H1 (cell line): ENCODE results near the gene TGFA. TPM values are rescaled to one million over a fixed set of nuclear protein-coding genes. Genes with fewer than 3 reads are reported as not detected.

Experiments used
- CTCF ChIA-PET: fragments of 300-600 bp; sonication (Branson Sonifier 250); formaldehyde crosslinking; loops from one replicate; lab custom pipeline; 2021; ENCODE audit not compliant: partially characterized antibody; lab: Charles Lee
- POLR2A ChIA-PET: fragments of 300-600 bp; sonication (Branson Sonifier 250); formaldehyde crosslinking; loops from one replicate; lab custom pipeline; 2021; ENCODE audit warnings: inconsistent platforms; ENCODE audit not compliant: partially characterized antibody; lab: Charles Lee
- DNase-seq, 2 experiments: peaks; one replicate each; pipeline versions ENCODE4 v3.0.0 to v3.0.0-alpha.2; 2010 to 2022; ENCODE audit warnings: low spot score in 2 of 2, low read depth in 1 of 2, mixed read lengths in 1 of 2
- FAIRE-seq: peaks from 2 replicates; lab custom pipeline; 2011; peaks lifted over from hg19 to GRCh38; lab: Jason Lieb, UNC
- H2AFZ ChIP-seq: 2 replicates; pipeline ENCODE4 v1.8.1; 2012; ENCODE audit warnings: low read length, inconsistent platforms
- H2AK5ac ChIP-seq: 2 replicates; pipeline ENCODE4 v1.6.1; 2013; ENCODE audit warnings: low read depth, low read length
- H2BK120ac ChIP-seq: replicated peaks from 2 replicates; pipeline ENCODE3; 2013; ENCODE audit warnings: low read depth, low read length, inconsistent platforms
- H2BK12ac ChIP-seq: 2 replicates; pipeline ENCODE4 v1.6.1; 2013; ENCODE audit warnings: low read depth, low read length
- H2BK15ac ChIP-seq: 2 replicates; pipeline ENCODE4 v1.6.1; 2013; ENCODE audit warnings: low read length
- H2BK20ac ChIP-seq: 2 replicates; pipeline ENCODE4 v1.6.1; 2013; ENCODE audit warnings: low read length
- H2BK5ac ChIP-seq: 2 replicates; pipeline ENCODE4 v1.6.1; 2013; ENCODE audit warnings: low read depth, low read length
- H3K14ac ChIP-seq: 2 replicates; pipeline ENCODE4 v1.6.1; 2013; ENCODE audit warnings: inconsistent platforms; ENCODE audit not compliant: insufficient read length
- H3K18ac ChIP-seq: 2 replicates; pipeline ENCODE4 v1.6.1; 2013; ENCODE audit warnings: low read length; ENCODE audit errors: extremely low read depth
- H3K23ac ChIP-seq: 2 replicates; pipeline ENCODE4 v1.6.1; 2013; ENCODE audit warnings: inconsistent platforms; ENCODE audit not compliant: insufficient read length
- H3K23me2 ChIP-seq: 2 replicates; pipeline ENCODE4 v1.6.1; 2013; ENCODE audit warnings: low read depth, low read length
- H3K27ac ChIP-seq: 2 replicates; pipeline ENCODE4 v1.6.1; 2011; ENCODE audit warnings: low read depth, low read length, inconsistent platforms
- H3K27me3 ChIP-seq, 4 experiments: replicated peaks in 1 of 4; 1 replicate in 1 of 4; 2 replicates in 3 of 4; pipeline versions ENCODE4 v1.6.1 to v1.8.1; 2011 to 2013; ENCODE audit warnings: low read length in 3 of 4, mild to moderate bottlenecking in 3 of 4, inconsistent platforms in 2 of 4, mixed read lengths in 2 of 4, moderate library complexity in 1 of 4; ENCODE audit not compliant: control insufficient read depth in 3 of 4, insufficient read depth in 3 of 4; ENCODE audit errors: extremely low read depth in 1 of 4
- H3K36me3 ChIP-seq, 4 experiments: 2 replicates each; pipeline versions ENCODE4 v1.6.1 to v1.8.1; 2011 to 2013; ENCODE audit warnings: mild to moderate bottlenecking in 4 of 4, low read length in 3 of 4, moderate library complexity in 2 of 4, control low read depth in 1 of 4, inconsistent platforms in 1 of 4; ENCODE audit not compliant: insufficient read depth in 4 of 4, control insufficient read depth in 2 of 4
- H3K4ac ChIP-seq: replicated peaks from 2 replicates; pipeline ENCODE3; 2013; ENCODE audit warnings: low read length, low read depth, mixed read lengths, inconsistent platforms; ENCODE audit not compliant: insufficient read length
- H3K4me1 ChIP-seq, 4 experiments: replicated peaks in 1 of 4; 1 replicate in 1 of 4; 2 replicates in 3 of 4; pipeline versions ENCODE4 v1.6.1 to v1.8.1; 2011 to 2013; ENCODE audit warnings: low read length in 3 of 4, inconsistent platforms in 2 of 4, mixed read lengths in 1 of 4; ENCODE audit not compliant: insufficient read depth in 4 of 4, control insufficient read depth in 3 of 4
- H3K4me2 ChIP-seq, 2 experiments: 2 replicates each; pipeline versions ENCODE4 v1.6.1 to v1.8.1; 2011 to 2013; ENCODE audit warnings: low read depth in 2 of 2, low read length in 2 of 2, control low read depth in 1 of 2, inconsistent platforms in 1 of 2, mild to moderate bottlenecking in 1 of 2; ENCODE audit not compliant: insufficient read depth in 1 of 2
- H3K4me3 ChIP-seq, 4 experiments: fragments of 200-600, 300-600 bp in 1 of 4; sonication (generic), shearing (Covaris generic), sonication (Bioruptor Twin) in 1 of 4; 2 replicates each; pipeline versions ENCODE4 v1.5.1 to v1.8.1; 2011 to 2016; ENCODE audit warnings: low read length in 4 of 4, low read depth in 3 of 4, control low read depth in 2 of 4, inconsistent platforms in 2 of 4, mild to moderate bottlenecking in 2 of 4, mixed read lengths in 1 of 4, moderate library complexity in 1 of 4; ENCODE audit not compliant: insufficient read depth in 2 of 4; ENCODE audit errors: extremely low read depth in 1 of 4
- H3K56ac ChIP-seq: replicated peaks from 2 replicates; pipeline ENCODE3; 2013; ENCODE audit warnings: low read depth, mild to moderate bottlenecking, mixed read lengths, low read length, inconsistent platforms; ENCODE audit not compliant: insufficient read length
- H3K79me1 ChIP-seq: 2 replicates; pipeline ENCODE4 v1.6.1; 2013; ENCODE audit warnings: low read depth, low read length, control low read depth
- H3K79me2 ChIP-seq, 2 experiments: 2 replicates each; pipeline versions ENCODE4 v1.6.1 to v1.8.1; 2012 to 2013; ENCODE audit warnings: low read length in 2 of 2, mild to moderate bottlenecking in 2 of 2, inconsistent platforms in 1 of 2; ENCODE audit not compliant: insufficient read depth in 2 of 2, control insufficient read depth in 1 of 2
- H3K9ac ChIP-seq, 4 experiments: replicated peaks in 1 of 4; 1 replicate in 1 of 4; 2 replicates in 3 of 4; pipeline versions ENCODE4 v1.6.1 to v1.8.1; 2011 to 2013; ENCODE audit warnings: low read depth in 3 of 4, low read length in 3 of 4, control low read depth in 2 of 4, mild to moderate bottlenecking in 2 of 4, moderate library complexity in 2 of 4, inconsistent platforms in 1 of 4; ENCODE audit errors: extremely low read depth in 1 of 4
- H3K9me3 ChIP-seq, 2 experiments: 2 replicates each; pipeline versions ENCODE4 v1.6.1 to v1.8.1; 2012 to 2013; ENCODE audit warnings: mild to moderate bottlenecking in 2 of 2, moderate library complexity in 2 of 2, control low read depth in 1 of 2, inconsistent platforms in 1 of 2, low read depth in 1 of 2, low read length in 1 of 2, mixed read lengths in 1 of 2; ENCODE audit not compliant: insufficient read depth in 2 of 2
- H4K20me1 ChIP-seq, 2 experiments: replicated peaks in 1 of 2; 2 replicates each; pipeline versions ENCODE3 to v1.8.1; 2011 to 2013; ENCODE audit warnings: inconsistent platforms in 2 of 2, low read length in 2 of 2, mild to moderate bottlenecking in 1 of 2; ENCODE audit not compliant: insufficient read depth in 2 of 2, control insufficient read depth in 1 of 2
- H4K5ac ChIP-seq: 2 replicates; pipeline ENCODE4 v1.6.1; 2013; ENCODE audit warnings: low read length, low read depth, mixed read lengths, inconsistent platforms; ENCODE audit not compliant: insufficient read length
- H4K8ac ChIP-seq: 2 replicates; pipeline ENCODE4 v1.8.0; 2013; ENCODE audit warnings: mild to moderate bottlenecking, moderate library complexity, low read length, inconsistent platforms; ENCODE audit not compliant: insufficient read depth; ENCODE audit errors: extremely low read depth
- H4K91ac ChIP-seq: replicated peaks from 2 replicates; pipeline ENCODE3; 2013; ENCODE audit warnings: low read length, mixed read lengths, inconsistent platforms; ENCODE audit not compliant: insufficient read length
- BACH1 ChIP-seq: IDR thresholded peaks from 2 replicates; pipeline ENCODE4 v1.6.1; 2012; ENCODE audit warnings: low read length, improper control_type of control experiment
- RAD21 ChIP-seq, 2 experiments: IDR thresholded peaks in 1 of 2; conservative IDR thresholded peaks in 1 of 2; 2 replicates each; pipeline ENCODE4 v1.6.1; 2011; ENCODE audit warnings: low read depth in 2 of 2, low read length in 2 of 2, improper control_type of control experiment in 1 of 2, inconsistent platforms in 1 of 2, mild to moderate bottlenecking in 1 of 2, moderate library complexity in 1 of 2
- WGBS, 2 experiments: shearing (Covaris generic) in 1 of 2; methylation state at CpG; one replicate each; pipeline versions ENCODE4 v1.1.6 to v1.1.7; 2013 to 2015; ENCODE audit warnings: low lambda C conversion rate in 2 of 2, mixed read lengths in 2 of 2, inconsistent platforms in 1 of 2, low coverage in 1 of 2, missing lambda C conversion rate in 1 of 2; ENCODE audit not compliant: insufficient replicate concordance in 2 of 2, insufficient coverage in 1 of 2, insufficient read length in 1 of 2; ENCODE audit errors: extremely low coverage in 1 of 2, missing lambda C conversion rate in 1 of 2; 5-methylcytosine and 5-hydroxymethylcytosine counted together
- polyA plus RNA-seq, 7 experiments: library from polyadenylated mRNA; depleted of rRNA in 3 of 7; stranded (reverse) in 5 of 7; unstranded in 2 of 7; fragments of >200 nt in 5 of 7; fragments of 200-250 nt in 2 of 7; gene quantifications; 1 replicate in 5 of 7; 2 replicates in 1 of 7; 4 replicates in 1 of 7; pipeline versions ENCODE4 v1.2.1 to v1.2.3, GENCODE V29; 2011 to 2013; ENCODE audit warnings: missing spikeins in 2 of 7, mixed read lengths in 2 of 7
- total RNA-seq: library from RNA; stranded (reverse); fragmentation: NEBNext Ultra II Directional; extraction: Animal tissue kit (Norgen Biotek cat#: 25700); gene quantifications from 2 replicates; pipeline ENCODE4 v1.2.1, GENCODE V29; 2021

TGFA gene
- total and polyA plus RNA-seq, 2 of the 8 experiments (the other 6 are each of a cell fraction or from before 2014, with no cell fraction given) = 1.8 to 3.7 TPM

- Histone ChIP-seq H3K56ac (no peak overlapping the region), H2BK5ac (no peak overlapping the region), H2AFZ (no peak overlapping the region), H3K14ac (no peak overlapping the region), H3K23ac (no peak overlapping the region), H4K8ac (peak overlapping the region; percentile 41; the same call in 1 of the 2 replicates), H4K91ac (no peak overlapping the region), H2BK20ac (no peak overlapping the region), H2BK12ac (no peak overlapping the region), H3K79me2 (no peaks in the 10 kb centered on the region), H3K4ac (no peak overlapping the region), H3K9me3 (peaks cover 0 to 5% of the 10 kb centered on the region in 2 experiments; a peak in 1 of 4 replicates), H3K4me1 (no peaks in the 10 kb centered on the region), H3K27me3 (no peaks in the 10 kb centered on the region; a peak in 1 of 7 replicates), H3K27ac (no peak overlapping the region), H3K9ac (0 out of 7 replicates have a peak overlapping the region, but pooled peaks of 1 of the 4 experiments have one; percentile 18), H3K36me3 (no peaks in the 10 kb centered on the region), H2AK5ac (no peak overlapping the region)
- FAIRE-seq (no peak), DNase-seq (no peak)
- CTCF ChIA-PET = interaction anchor here (1.8 kb wide), 1 partner anchor 10 kb away, joined by 5 read pairs; no protein-coding TSS in a partner anchor
- TF ChIP-seq RAD21 (IDR thresholded peaks at IDR 0.05 in 1 of 2, conservative IDR thresholded peaks at IDR 0.05 in 1 of 2; ENCODE audit: low read depth in 2 of 2, low read length in 2 of 2) = peak; percentile 16 to 30; a peak in 2 of 4 replicates
- TF ChIP-seq BACH1 = no peak
- TF ChIP-seq, all 59 proteins: peak for 1
- H4K20me1 ChIP-seq = no peaks in the 10 kb centered on the region
- H3K79me1 ChIP-seq = no peaks in the 10 kb centered on the region
- no peak overlapping the region for H3K4me2 ChIP-seq
- no peak overlapping the region for H3K18ac ChIP-seq
- H3K23me2 ChIP-seq = no peaks in the 10 kb centered on the region
- POLR2A ChIA-PET = no interaction called here
- no peak overlapping the region for H2BK15ac ChIP-seq
- no peak overlapping the region for H4K5ac ChIP-seq
- H3K4me3 ChIP-seq = no peak overlapping the region
- H2BK120ac ChIP-seq = no peak overlapping the region
- WGBS, 2 experiments = 80% methylated on average over 8 of the region's 8 CpGs; no CpG with 5 or more reads in 1 of the 2 experiments
Measured at GRCh38 chr2:70541481-70542020, 12.1 kb downstream of the TGFA start.
